PC-3 (cell line): ENCODE data around the gene FER1L5. TPM values are rescaled to one million over a fixed set of nuclear protein-coding genes. Genes with fewer than 3 reads are reported as not detected.

ENCODE experiments used
- ATAC-seq: fragments of 200-7000 bp; cut with Tn5 transposase; 2 replicates; pipeline ENCODE4 v1.9.1; 2020; ENCODE audit warnings: mild to moderate bottlenecking, moderate library complexity
- BruUV-seq: library from RNA; stranded (reverse); fragments of 400-500 nt; replicated peaks from 2 replicates; lab custom pipeline; 2021; lab: Mats Ljungman, UMichigan
- CTCF ChIA-PET: fragments of 300-600 bp; sonication (Branson Sonifier 250); formaldehyde crosslinking; loops from one replicate; lab custom pipeline; 2022; ENCODE audit warnings: antibody characterized with exemption; lab: Charles Lee
- POLR2A ChIA-PET: fragments of 300-600 bp; sonication (Branson Sonifier 250); formaldehyde crosslinking; loops from one replicate; lab custom pipeline; 2022; ENCODE audit warnings: antibody characterized with exemption; ENCODE audit not compliant: unreplicated experiment; lab: Charles Lee
- DNase-seq: peaks from one replicate; pipeline ENCODE4 v3.0.0-alpha.2; 2015
- H2AFZ ChIP-seq: fragments of 300-600 bp; sonication (generic); 2 replicates; pipeline ENCODE4 v1.6.0; 2016; ENCODE audit warnings: antibody characterized with exemption, low read length
- H3F3A ChIP-seq: fragments of 300-600 bp; sonication (generic); one replicate; pipeline ENCODE4 v1.6.0; 2017; ENCODE audit warnings: antibody characterized with exemption, low read length, control low read depth, mild to moderate bottlenecking; ENCODE audit not compliant: unreplicated experiment
- H3K27ac ChIP-seq: fragments of 300-600 bp; sonication (generic); 2 replicates; pipeline ENCODE4 v1.5.1; 2016; ENCODE audit warnings: mild to moderate bottlenecking, low read length
- H3K27me3 ChIP-seq: fragments of 300-600 bp; sonication (generic); 2 replicates; pipeline ENCODE4 v1.6.1; 2016; ENCODE audit warnings: low read length, mixed read lengths
- H3K36me3 ChIP-seq: fragments of 300-600 bp; sonication (generic); 2 replicates; pipeline ENCODE4 v1.6.1; 2016; ENCODE audit warnings: low read depth, mixed run types, low read length, mixed read lengths
- H3K4me1 ChIP-seq: fragments of 300-600 bp; sonication (generic); 2 replicates; pipeline ENCODE4 v1.5.1; 2016; ENCODE audit warnings: low read length; ENCODE audit not compliant: insufficient read depth
- H3K4me2 ChIP-seq: fragments of 300-600 bp; sonication (generic); 2 replicates; pipeline ENCODE4 v1.6.0; 2016; ENCODE audit warnings: low read length
- H3K4me3 ChIP-seq: fragments of 300-600 bp; sonication (generic); 2 replicates; pipeline ENCODE4 v1.5.1; 2016; ENCODE audit warnings: mild to moderate bottlenecking, low read length, mixed read lengths
- H3K79me2 ChIP-seq: fragments of 300-600 bp; sonication (generic); 2 replicates; pipeline ENCODE4 v1.6.1; 2017; ENCODE audit warnings: low read length, mixed read lengths
- H3K9ac ChIP-seq: fragments of 300-600 bp; sonication (generic); 2 replicates; pipeline ENCODE4 v1.6.0; 2016; ENCODE audit warnings: mild to moderate bottlenecking, low read length
- H3K9me2 ChIP-seq: fragments of 300-600 bp; sonication (generic); replicated peaks from 2 replicates; pipeline ENCODE4 v1.6.1; 2016; ENCODE audit warnings: mixed run types, low read length, mixed read lengths
- H3K9me3 ChIP-seq: fragments of 300-600 bp; sonication (generic); 2 replicates; pipeline ENCODE4 v1.6.1; 2016; ENCODE audit warnings: low read length, mixed read lengths
- H4K20me1 ChIP-seq: fragments of 300-600 bp; sonication (generic); 2 replicates; pipeline ENCODE4 v1.6.1; 2016; ENCODE audit warnings: low read length, mixed read lengths
- EZH2 ChIP-seq: fragments of 300-600 bp; sonication (generic); IDR thresholded peaks from one replicate; pipeline ENCODE4 v1.6.1; 2017; ENCODE audit warnings: antibody characterized with exemption, mild to moderate bottlenecking, low read length; ENCODE audit not compliant: unreplicated experiment
- EZH2phosphoT487 ChIP-seq: fragments of 300-600 bp; sonication (generic); IDR thresholded peaks from 2 replicates; pipeline ENCODE4 v1.6.1; 2018; ENCODE audit warnings: mild to moderate bottlenecking, antibody characterized with exemption, low read length, borderline replicate concordance
- intact Hi-C: fragments of 100-400 bp; cut with micrococcal nuclease; formaldehyde crosslinking; loops from 2 replicates; pipeline ENCODE4 v1.9.0; 2023
- total RNA-seq: library from RNA; depleted of rRNA; stranded (reverse); fragments of >200 nt; gene quantifications from 2 replicates; pipeline ENCODE4 v1.2.3, GENCODE V29; 2014
- TF ChIP-seq, protein P1 (sequence below): fragments of 300-600 bp; sonication (generic); conservative IDR thresholded peaks from 2 replicates; pipeline ENCODE4 v1.5.1; 2017; ENCODE audit warnings: antibody characterized with exemption, low read depth, mild to moderate bottlenecking, low read length

FER1L5 gene
- total RNA-seq, 1 experiment from 2014 or later = not detected

DNA sequence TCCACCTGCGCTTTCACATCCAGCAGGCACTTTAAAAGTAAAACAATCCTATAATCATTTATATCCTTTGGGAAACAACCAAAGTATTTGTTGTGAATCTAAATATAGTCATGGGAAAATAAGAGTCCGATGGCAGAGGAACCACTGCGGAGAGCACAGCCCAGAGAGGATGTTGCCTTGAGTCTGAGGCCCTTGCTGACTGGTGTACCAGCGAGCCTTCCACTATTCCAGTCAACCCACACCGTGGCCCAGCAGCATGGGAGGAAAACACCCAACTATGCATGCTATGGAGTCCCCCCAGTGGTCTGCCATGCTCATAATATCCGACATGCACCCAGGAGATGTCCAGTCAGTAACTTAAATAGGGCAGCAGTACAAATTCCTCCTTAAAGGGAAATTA is 26.0 kb upstream of the FER1L5 start:
- H3K4me3 ChIP-seq = no peak overlapping the region
- no peak overlapping the region for H3K4me2 ChIP-seq
- DNase-seq = no peak
- no peaks in the 10 kb centered on the region for H3K79me2 ChIP-seq
- no peaks in the 10 kb centered on the region for H3K27me3 ChIP-seq
- H3K4me1 ChIP-seq = no peaks in the 10 kb centered on the region
- no peak overlapping the region for H3K27ac ChIP-seq
- intact Hi-C loops = no loop called here
- no peaks in the 10 kb centered on the region for H3K9me3 ChIP-seq
- H3K36me3 ChIP-seq = peaks cover 41% of the 10 kb centered on the region
- BruUV-seq = no TSS peak
- ChIA-PET CTCF (no interaction called here), POLR2A (no interaction called here)
- TF ChIP-seq EZH2 (no peak), EZH2phosphoT487 (no peak)
- TF ChIP-seq, protein P1, sequence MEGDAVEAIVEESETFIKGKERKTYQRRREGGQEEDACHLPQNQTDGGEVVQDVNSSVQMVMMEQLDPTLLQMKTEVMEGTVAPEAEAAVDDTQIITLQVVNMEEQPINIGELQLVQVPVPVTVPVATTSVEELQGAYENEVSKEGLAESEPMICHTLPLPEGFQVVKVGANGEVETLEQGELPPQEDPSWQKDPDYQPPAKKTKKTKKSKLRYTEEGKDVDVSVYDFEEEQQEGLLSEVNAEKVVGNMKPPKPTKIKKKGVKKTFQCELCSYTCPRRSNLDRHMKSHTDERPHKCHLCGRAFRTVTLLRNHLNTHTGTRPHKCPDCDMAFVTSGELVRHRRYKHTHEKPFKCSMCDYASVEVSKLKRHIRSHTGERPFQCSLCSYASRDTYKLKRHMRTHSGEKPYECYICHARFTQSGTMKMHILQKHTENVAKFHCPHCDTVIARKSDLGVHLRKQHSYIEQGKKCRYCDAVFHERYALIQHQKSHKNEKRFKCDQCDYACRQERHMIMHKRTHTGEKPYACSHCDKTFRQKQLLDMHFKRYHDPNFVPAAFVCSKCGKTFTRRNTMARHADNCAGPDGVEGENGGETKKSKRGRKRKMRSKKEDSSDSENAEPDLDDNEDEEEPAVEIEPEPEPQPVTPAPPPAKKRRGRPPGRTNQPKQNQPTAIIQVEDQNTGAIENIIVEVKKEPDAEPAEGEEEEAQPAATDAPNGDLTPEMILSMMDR = no peak
- no peak overlapping the region for H3K9ac ChIP-seq
- H3K9me2 ChIP-seq = no peaks in the 10 kb centered on the region
- ATAC-seq = no peak
- no peaks in the 10 kb centered on the region for H3F3A ChIP-seq
- H2AFZ ChIP-seq = no peak overlapping the region
- no peaks in the 10 kb centered on the region for H4K20me1 ChIP-seq

- DNase-seq = no peak
- BruUV-seq = no TSS peak
- ChIA-PET POLR2A (no interaction called here), CTCF (no interaction called here)
- Histone ChIP-seq H3K27me3 (no peaks in the 10 kb centered on the region), H3K79me2 (no peaks in the 10 kb centered on the region), H3K4me1 (no peaks in the 10 kb centered on the region), H3K9me3 (no peaks in the 10 kb centered on the region), H3K4me3 (no peak overlapping the region), H3K27ac (no peak overlapping the region), H3F3A (no peaks in the 10 kb centered on the region), H3K4me2 (no peak overlapping the region), H3K9ac (no peak overlapping the region), H3K9me2 (no peaks in the 10 kb centered on the region), H2AFZ (no peak overlapping the region), H4K20me1 (no peaks in the 10 kb centered on the region), H3K36me3 (peaks cover 36% of the 10 kb centered on the region)
- no peak for ATAC-seq
- intact Hi-C loops = no loop called here
- TF ChIP-seq EZH2 (no peak), EZH2phosphoT487 (no peak)
- TF ChIP-seq, protein P1 = no peak
Observed at GRCh38 chr2:96617012-96617411, 25.6 kb upstream of the FER1L5 start.

DNA sequence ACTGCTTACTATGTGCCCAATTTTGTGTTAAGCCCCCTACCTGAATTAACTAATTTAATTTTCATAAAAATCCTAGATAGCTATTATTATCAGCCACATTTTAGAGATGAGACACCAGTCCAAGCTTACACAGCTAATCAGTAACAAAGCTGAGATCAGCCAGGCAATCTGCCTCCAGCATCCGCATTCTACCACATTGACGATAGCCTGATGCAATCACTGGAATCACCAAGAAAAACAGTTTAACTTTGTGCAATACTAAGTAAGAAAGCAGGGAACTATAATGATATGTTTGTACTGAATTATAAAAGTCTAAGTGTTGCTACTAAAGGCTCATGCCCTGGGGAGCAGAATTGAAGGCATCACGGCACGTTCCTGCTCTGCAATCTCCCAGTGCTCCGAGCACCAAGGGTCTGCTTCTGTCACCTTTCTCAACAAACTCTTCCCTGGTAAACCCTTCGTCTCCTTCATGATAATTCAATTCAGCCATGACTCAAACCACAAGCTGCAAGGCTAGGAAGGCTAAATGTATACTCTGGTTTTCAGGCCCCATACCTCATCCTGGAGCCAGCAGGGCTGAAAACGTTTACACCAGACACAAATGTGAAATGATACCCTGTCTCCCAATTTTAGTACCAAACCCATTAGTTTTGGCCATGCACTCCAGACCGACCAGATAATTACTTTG is 23.8 kb upstream of the FER1L5 start:
- no peaks in the 10 kb centered on the region for H3K4me1 ChIP-seq
- no peak overlapping the region for H3K9ac ChIP-seq
- H3K4me2 ChIP-seq = no peak overlapping the region
- no peak overlapping the region for H3K27ac ChIP-seq
- no TSS peak for BruUV-seq
- no peak for TF ChIP-seq EZH2phosphoT487
- TF ChIP-seq, protein P1 = no peak
- TF ChIP-seq EZH2 = no peak
- no peaks in the 10 kb centered on the region for H4K20me1 ChIP-seq
- DNase-seq = no peak
- H3K9me2 ChIP-seq = no peaks in the 10 kb centered on the region
- ChIA-PET CTCF (no interaction called here), POLR2A (no interaction called here)
- no peak for ATAC-seq
- H3K9me3 ChIP-seq = no peaks in the 10 kb centered on the region
- H3K79me2 ChIP-seq = no peaks in the 10 kb centered on the region
- H2AFZ ChIP-seq = no peak overlapping the region
- H3K27me3 ChIP-seq = no peaks in the 10 kb centered on the region
- H3K36me3 ChIP-seq = peaks cover 24% of the 10 kb centered on the region
- intact Hi-C loops = no loop called here
- no peaks in the 10 kb centered on the region for H3F3A ChIP-seq
- no peak overlapping the region for H3K4me3 ChIP-seq
